MCF 10A (cell line): ENCODE measurements around the gene RRP1B. TPM values are rescaled to one million over a fixed set of nuclear protein-coding genes. Genes with fewer than 3 reads are reported as not detected.

Experiments
- BruUV-seq: library from RNA; stranded (reverse); fragments of 400-500 nt; replicated peaks from 2 replicates; lab custom pipeline; 2021; lab: Mats Ljungman, UMichigan
- CTCF ChIA-PET: fragments of 300-600 bp; sonication (Branson Sonifier 250); formaldehyde crosslinking; extraction: SDS; loops from one replicate; lab custom pipeline; 2021; ENCODE audit warnings: antibody characterized with exemption, inconsistent platforms; lab: Yijun Ruan, JAX
- POLR2A ChIA-PET: fragments of 300-600, 350-650 bp; sonication (Branson Sonifier 250); formaldehyde crosslinking; extraction: SDS; loops from one replicate; lab custom pipeline; 2020; ENCODE audit warnings: antibody characterized with exemption, inconsistent platforms; lab: Yijun Ruan, JAX
- DNase-seq: peaks from one replicate; pipeline ENCODE4 v3.0.0-alpha.2; 2018; ENCODE audit not compliant: unreplicated experiment
- H3K27ac Mint-ChIP-seq: one replicate; pipeline ENCODE4 v1.8.0; 2022; ENCODE audit warnings: mild to moderate bottlenecking, low read depth, mixed read lengths; ENCODE audit not compliant: unreplicated experiment
- H3K27me3 Mint-ChIP-seq: one replicate; pipeline ENCODE4 v1.8.0; 2022; ENCODE audit warnings: mixed read lengths; ENCODE audit not compliant: insufficient read depth, unreplicated experiment
- H3K36me3 Mint-ChIP-seq: one replicate; pipeline ENCODE4 v1.8.0; 2022; ENCODE audit warnings: mild to moderate bottlenecking, moderate library complexity, mixed read lengths; ENCODE audit not compliant: insufficient read depth, unreplicated experiment
- H3K4me1 Mint-ChIP-seq: one replicate; pipeline ENCODE4 v1.8.0; 2022; ENCODE audit warnings: mixed read lengths; ENCODE audit not compliant: insufficient read depth, unreplicated experiment
- H3K4me3 Mint-ChIP-seq: one replicate; pipeline ENCODE4 v1.8.0; 2022; ENCODE audit warnings: mild to moderate bottlenecking, moderate library complexity, mixed read lengths; ENCODE audit not compliant: unreplicated experiment
- H3K9me3 Mint-ChIP-seq: one replicate; pipeline ENCODE4 v1.8.0; 2022; ENCODE audit warnings: mixed read lengths; ENCODE audit not compliant: unreplicated experiment
- CTCF ChIP-seq: fragments of 200-600 bp; IDR thresholded peaks from one replicate; pipeline ENCODE4 v1.8.0; 2022; ENCODE audit warnings: antibody characterized with exemption, mild to moderate bottlenecking; ENCODE audit not compliant: unreplicated experiment
- intact Hi-C: fragments of 100-400 bp; cut with micrococcal nuclease; formaldehyde crosslinking; loops from 2 replicates; pipeline ENCODE4 v1.14.1; 2022
- total RNA-seq: library from RNA; stranded (reverse); gene quantifications from 2 replicates; pipeline ENCODE4 v1.2.3, GENCODE V29; 2022

RRP1B gene
- total RNA-seq, 1 experiment from 2014 or later: 39.8 TPM

- CTCF ChIA-PET: interaction anchor here (0.7 kb wide), 1 partner anchor 146 kb away, joined by 3 read pairs; no protein-coding TSS in a partner anchor
- DNase-seq: no peak
- BruUV-seq: no TSS peak
- POLR2A ChIA-PET: interaction anchor here (2.0 to 4.8 kb wide), 5 partner anchors 11 to 62 kb away, joined by 8 to 37 read pairs (median 11); partner anchors contain the start of gene RRP1
- intact Hi-C loops: no loop called here
- H3K36me3 Mint-ChIP-seq: peaks cover 57% of the 10 kb centered on the region
- peaks cover 58% of the 10 kb centered on the region for H3K4me1 Mint-ChIP-seq
- no peak for TF ChIP-seq CTCF
- H3K9me3 Mint-ChIP-seq: no peaks in the 10 kb centered on the region
- no peaks in the 10 kb centered on the region for H3K27me3 Mint-ChIP-seq
- H3K27ac Mint-ChIP-seq: peak overlapping the region; percentile 86
- H3K4me3 Mint-ChIP-seq: peak overlapping the region; percentile 69
Measured at GRCh38 chr21:43726686-43727518, 67.5 kb downstream of the RRP1B start.

DNA sequence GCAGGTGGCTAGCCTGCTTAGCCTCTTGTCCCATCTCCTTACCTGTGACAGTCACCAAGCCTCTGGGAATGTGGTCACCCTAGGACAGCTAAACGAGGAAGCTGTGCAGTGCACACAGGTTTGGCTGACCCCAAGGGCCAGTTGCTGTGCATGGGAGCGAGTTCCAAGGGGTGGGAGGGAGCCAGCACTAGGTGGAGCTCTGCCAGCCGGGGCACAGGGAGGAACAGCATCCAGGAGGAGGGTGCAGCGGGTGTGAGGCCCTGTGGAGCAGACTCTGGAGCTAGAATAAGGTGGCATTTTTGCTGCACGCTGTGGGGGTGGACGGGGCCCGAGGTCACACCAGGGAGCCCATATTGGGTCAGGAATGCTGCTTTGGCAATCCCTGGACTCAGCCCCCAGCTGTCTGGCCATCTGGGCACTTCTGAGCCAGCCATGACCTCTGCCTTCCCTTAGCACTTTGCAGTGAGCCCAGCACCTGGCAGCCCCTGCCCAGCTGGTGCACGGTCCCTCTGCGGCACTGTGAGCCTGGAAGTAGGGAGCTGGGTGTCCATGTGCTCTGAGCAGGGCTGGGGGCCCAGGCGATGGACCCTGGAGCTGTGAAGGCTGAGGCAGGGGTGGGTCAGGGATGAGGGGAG is 68.3 kb downstream of the RRP1B start:
- Mint-ChIP-seq H3K4me1 (peaks cover 56% of the 10 kb centered on the region), H3K9me3 (no peaks in the 10 kb centered on the region), H3K36me3 (peaks cover 61% of the 10 kb centered on the region), H3K27ac (peak overlapping the region; percentile 86), H3K4me3 (peak overlapping the region; percentile 69), H3K27me3 (no peaks in the 10 kb centered on the region)
- TF ChIP-seq CTCF: peak; percentile 6
- peak; percentile 57 for DNase-seq
- ChIA-PET CTCF (interaction anchor here (0.6 to 1.4 kb wide), 2 partner anchors 29 to 95 kb away, joined by 3 to 4 read pairs; no protein-coding TSS in a partner anchor), POLR2A (interaction anchor here (0.9 to 4.8 kb wide), 12 partner anchors 8 to 68 kb away, joined by 4 to 37 read pairs (median 8); partner anchors contain the start of genes HSF2BP, RRP1 and RRP1B)
- intact Hi-C loops: loop anchor here (2.0 kb wide), 2 partner anchors 15 to 67 kb away; no protein-coding TSS in a partner anchor
- BruUV-seq: no TSS peak

DNA sequence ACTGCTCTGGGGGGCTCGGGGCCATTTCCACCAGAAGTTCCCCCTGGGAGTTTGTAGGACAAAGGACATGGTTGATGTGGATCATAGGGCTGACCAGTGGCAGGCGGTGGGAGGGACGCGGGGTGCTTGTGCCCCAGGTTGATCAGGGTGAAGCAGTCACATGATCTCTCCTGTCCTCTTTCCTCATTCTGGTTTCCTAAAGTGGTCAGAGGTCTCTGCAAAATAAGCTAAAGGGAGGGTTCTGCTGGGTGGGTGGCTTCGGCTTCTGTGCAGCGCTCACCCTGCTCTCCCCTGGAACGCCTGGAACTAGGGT is 68.8 kb downstream of the RRP1B start:
- ChIA-PET POLR2A (interaction anchor here (0.6 to 4.8 kb wide), 17 partner anchors 9 to 141 kb away, joined by 3 to 37 read pairs (median 8); partner anchors contain the start of genes HSF2BP, RRP1 and RRP1B), CTCF (interaction anchor here (0.6 to 1.4 kb wide), 3 partner anchors 15 to 95 kb away, joined by 3 to 5 read pairs (median 4); no protein-coding TSS in a partner anchor)
- intact Hi-C loops: loop anchor here (2.0 kb wide), 2 partner anchors 15 to 67 kb away; no protein-coding TSS in a partner anchor
- peak overlapping the region; percentile 86 for H3K27ac Mint-ChIP-seq
- no peaks in the 10 kb centered on the region for H3K9me3 Mint-ChIP-seq
- no TSS peak for BruUV-seq
- H3K36me3 Mint-ChIP-seq: peaks cover 64% of the 10 kb centered on the region
- no peaks in the 10 kb centered on the region for H3K27me3 Mint-ChIP-seq
- peak overlapping the region; percentile 69 for H3K4me3 Mint-ChIP-seq
- no peak for TF ChIP-seq CTCF
- no peak for DNase-seq
- H3K4me1 Mint-ChIP-seq: peaks cover 54% of the 10 kb centered on the region
